ENCODE measurements around the gene ANAPC2. TPM values are rescaled to one million over a fixed set of nuclear protein-coding genes. Genes with fewer than 3 reads are reported as not detected.

ANAPC2 gene
- polyA plus RNA-seq, 10 donors = 21.2 to 36.5 (median 29.2) TPM

GRCh38 chr9:137129456-137130175 is 58.7 kb downstream of the ANAPC2 start:
- peak; percentile 83 to 95 (median 90) for DNase-seq

DNA sequence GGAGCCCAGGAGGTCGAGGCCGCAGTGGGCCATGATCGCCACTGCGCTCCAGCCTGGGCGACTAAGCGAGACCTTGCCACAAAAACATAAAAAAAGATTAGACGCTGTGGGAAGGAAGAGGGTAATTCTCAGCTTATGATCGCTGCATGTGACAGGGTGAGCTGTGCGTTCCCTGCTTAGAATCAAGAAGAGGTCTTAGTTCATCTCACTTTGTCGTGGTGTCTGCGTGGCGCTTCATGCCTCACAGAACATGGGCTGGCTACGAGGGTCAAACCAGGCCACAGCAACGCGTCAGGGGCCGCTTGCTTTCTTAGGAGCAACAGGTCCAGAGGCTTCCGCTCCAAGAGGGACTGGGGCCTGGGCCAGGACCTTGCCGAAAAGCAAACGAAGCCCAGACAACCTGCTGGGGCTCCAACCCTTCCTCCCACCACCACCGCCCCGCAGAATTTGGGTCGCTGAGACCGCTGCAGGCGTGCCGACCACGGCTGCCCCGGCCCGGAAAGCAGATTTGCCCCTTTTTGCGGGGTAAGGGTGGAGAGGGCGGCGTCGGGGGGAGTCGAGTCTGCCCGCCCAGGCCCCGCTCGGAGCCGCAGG is 59.4 kb downstream of the ANAPC2 start:
- no peak for DNase-seq

DNA sequence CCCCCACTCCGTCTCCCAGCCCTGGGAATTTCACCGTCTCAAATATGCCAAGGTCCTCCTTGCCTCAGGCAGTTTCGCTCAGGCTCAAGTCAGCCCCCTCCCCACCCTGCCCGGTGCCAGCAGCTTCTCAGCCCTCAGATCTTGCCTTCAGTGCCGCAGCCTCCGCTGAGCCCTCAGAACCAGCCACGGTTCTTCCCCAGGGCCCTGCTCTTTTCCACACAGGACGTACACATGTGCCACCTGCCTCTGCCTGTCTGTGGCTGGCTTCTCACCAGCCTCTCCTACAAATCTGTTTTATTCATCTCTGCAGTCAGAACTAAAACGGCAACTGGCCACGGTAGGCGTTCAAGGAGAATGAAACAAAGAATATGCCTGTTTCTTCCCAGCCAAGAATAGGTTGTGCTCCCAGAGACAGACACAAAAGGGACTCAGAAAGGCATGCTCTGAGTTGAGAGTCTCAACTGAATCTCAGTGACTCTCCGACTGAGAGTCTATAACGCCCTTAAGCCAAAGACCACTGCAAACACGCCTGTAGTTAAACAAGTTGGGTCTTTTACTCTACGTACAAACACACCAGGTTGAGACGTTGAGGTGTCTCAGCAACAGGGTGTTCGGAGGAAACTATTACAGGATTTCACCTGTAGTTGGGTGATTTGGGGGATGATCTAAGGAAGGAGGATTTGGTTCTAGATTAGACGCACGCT is 60.0 kb downstream of the ANAPC2 start:
- DNase-seq = no peak

GRCh38 chr9:137127301-137128157 is 60.8 kb downstream of the ANAPC2 start:
- DNase-seq = no peak

DNA sequence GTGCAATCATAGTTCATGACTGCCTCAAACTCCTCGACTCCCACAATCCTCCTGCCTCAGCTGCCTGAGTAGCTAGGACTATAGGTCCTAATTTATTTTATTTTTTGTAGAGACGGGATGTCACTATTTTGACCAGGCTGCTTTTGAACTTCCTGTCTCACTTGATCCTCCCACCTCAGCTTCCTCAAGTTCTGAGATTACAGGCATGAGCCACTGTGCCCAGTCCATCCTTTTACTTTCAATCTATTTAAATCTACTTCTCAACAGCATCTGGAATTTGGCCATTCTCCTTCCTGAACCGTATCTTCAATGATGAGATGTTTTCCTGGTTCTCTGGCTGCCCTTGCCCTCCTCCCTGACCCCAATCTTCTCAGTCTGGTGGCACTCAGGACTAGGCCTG is 61.6 kb downstream of the ANAPC2 start:
- DNase-seq = no peak

Other genes with a start within 250 kb of the ANAPC2 start
- gene FBXW5, start 243.8 kb downstream of the ANAPC2 start, polyA plus RNA-seq (ENCODE audit: insufficient read length in 10 of 10) = 10 to 100 TPM; 27.4 to 47.9 (median 34.4) TPM
- 1 to 10 TPM in 1 of 10 donors, under 1 TPM in 8, not detected in 1; 0.29 to 1.0 (median 0.51) TPM for gene C8G, start 243.3 kb downstream of the ANAPC2 start, polyA plus RNA-seq (ENCODE audit: insufficient read length in 10 of 10)
- gene LCN12, start 236.3 kb downstream of the ANAPC2 start, polyA plus RNA-seq (ENCODE audit: insufficient read length in 10 of 10) = 1 to 10 TPM in 3 of 10 donors, under 1 TPM in 7; 0.25 to 1.2 (median 0.68) TPM
- 10 to 100 TPM in 8 of 10 donors, 1 to 10 TPM in 2; 2.3 to 36.3 (median 17.1) TPM for gene PTGDS, start 211.1 kb downstream of the ANAPC2 start, polyA plus RNA-seq (ENCODE audit: insufficient read length in 10 of 10)
- 1 to 10 TPM in 3 of 10 donors, under 1 TPM in 7; 0.14 to 1.1 (median 0.66) TPM for gene LCNL1, start 205.6 kb downstream of the ANAPC2 start, polyA plus RNA-seq (ENCODE audit: insufficient read length in 10 of 10)
- gene PAXX, start 196.1 kb downstream of the ANAPC2 start, polyA plus RNA-seq (ENCODE audit: insufficient read length in 10 of 10) = 10 to 100 TPM; 11.8 to 28.5 (median 21.6) TPM
- gene CLIC3, start 192.0 kb downstream of the ANAPC2 start, polyA plus RNA-seq (ENCODE audit: insufficient read length in 10 of 10) = 1 to 10 TPM in 2 of 10 donors, under 1 TPM in 6, not detected in 2; 0.28 to 4.7 (median 0.54) TPM
- 10 to 100 TPM; 11.5 to 18.7 (median 16.7) TPM for gene ABCA2, start 160.3 kb downstream of the ANAPC2 start, polyA plus RNA-seq (ENCODE audit: insufficient read length in 10 of 10)
- gene FUT7, start 156.5 kb downstream of the ANAPC2 start, polyA plus RNA-seq (ENCODE audit: insufficient read length in 10 of 10) = under 1 TPM in 4 of 10 donors, not detected in 6; 0.10 to 0.48 (median 0.12) TPM
- gene NPDC1, start 142.4 kb downstream of the ANAPC2 start, polyA plus RNA-seq (ENCODE audit: insufficient read length in 10 of 10) = 10 to 100 TPM; 28.5 to 53.0 (median 38.4) TPM
- gene ENTPD2, start 134.5 kb downstream of the ANAPC2 start, polyA plus RNA-seq (ENCODE audit: insufficient read length in 10 of 10) = 10 to 100 TPM in 6 of 10 donors, 1 to 10 TPM in 4; 7.5 to 16.5 (median 12.1) TPM
- gene SAPCD2, start 118.0 kb downstream of the ANAPC2 start, polyA plus RNA-seq (ENCODE audit: insufficient read length in 10 of 10) = 1 to 10 TPM; 1.9 to 7.1 (median 3.9) TPM
- 1 to 10 TPM; 1.5 to 3.0 (median 2.0) TPM for gene UAP1L1, start 111.0 kb downstream of the ANAPC2 start, polyA plus RNA-seq (ENCODE audit: insufficient read length in 10 of 10)
- gene MAN1B1, start 101.6 kb downstream of the ANAPC2 start, polyA plus RNA-seq (ENCODE audit: insufficient read length in 10 of 10) = 10 to 100 TPM; 31.3 to 54.4 (median 41.1) TPM
- 10 to 100 TPM; 21.9 to 43.1 (median 28.8) TPM for gene DPP7, start 73.8 kb downstream of the ANAPC2 start, polyA plus RNA-seq (ENCODE audit: insufficient read length in 10 of 10)
- under 1 TPM in 2 of 10 donors, not detected in 8; 0.07 TPM for gene GRIN1, start 49.4 kb downstream of the ANAPC2 start, polyA plus RNA-seq (ENCODE audit: insufficient read length in 10 of 10)
- not detected for gene LRRC26, start 18.5 kb downstream of the ANAPC2 start, polyA plus RNA-seq (ENCODE audit: insufficient read length in 10 of 10)
- gene TMEM210, start 16.5 kb downstream of the ANAPC2 start, polyA plus RNA-seq (ENCODE audit: insufficient read length in 10 of 10) = not detected
- 10 to 100 TPM; 38.2 to 72.0 (median 49.6) TPM for gene SSNA1, start 116 bp upstream of the ANAPC2 start, polyA plus RNA-seq (ENCODE audit: insufficient read length in 10 of 10)
- 10 to 100 TPM in 2 of 10 donors, 1 to 10 TPM in 8; 5.8 to 10.9 (median 7.8) TPM for gene TPRN, start 12.2 kb upstream of the ANAPC2 start, polyA plus RNA-seq (ENCODE audit: insufficient read length in 10 of 10)
- gene TMEM203, start 17.1 kb upstream of the ANAPC2 start, polyA plus RNA-seq (ENCODE audit: insufficient read length in 10 of 10) = 10 to 100 TPM; 30.3 to 36.7 (median 32.2) TPM
- 10 to 100 TPM in 1 of 10 donors, 1 to 10 TPM in 9; 3.8 to 10.6 (median 6.9) TPM for gene NDOR1, start 17.1 kb upstream of the ANAPC2 start, polyA plus RNA-seq (ENCODE audit: insufficient read length in 10 of 10)
- gene RNF208, start 33.7 kb upstream of the ANAPC2 start, polyA plus RNA-seq (ENCODE audit: insufficient read length in 10 of 10) = 1 to 10 TPM; 1.8 to 4.5 (median 2.4) TPM
- gene CYSRT1, start 36.6 kb upstream of the ANAPC2 start, polyA plus RNA-seq (ENCODE audit: insufficient read length in 10 of 10) = 1 to 10 TPM in 9 of 10 donors, under 1 TPM in 1; 0.93 to 3.3 (median 2.0) TPM
- gene RNF224, start 38.9 kb upstream of the ANAPC2 start, polyA plus RNA-seq (ENCODE audit: insufficient read length in 10 of 10) = 1 to 10 TPM in 7 of 10 donors, under 1 TPM in 3; 0.80 to 3.4 (median 1.5) TPM
- 1 to 10 TPM in 5 of 10 donors, under 1 TPM in 5; 0.29 to 2.0 (median 0.89) TPM for gene SLC34A3, start 42.3 kb upstream of the ANAPC2 start, polyA plus RNA-seq (ENCODE audit: insufficient read length in 10 of 10)
- gene TUBB4B, start 52.7 kb upstream of the ANAPC2 start, polyA plus RNA-seq (ENCODE audit: insufficient read length in 10 of 10) = 100 to 1,000 TPM; 125 to 258 (median 160) TPM
- under 1 TPM in 7 of 10 donors, not detected in 3; 0.16 to 0.62 (median 0.32) TPM for gene STPG3, start 62.7 kb upstream of the ANAPC2 start, polyA plus RNA-seq (ENCODE audit: insufficient read length in 10 of 10)
- gene NELFB, start 66.8 kb upstream of the ANAPC2 start, polyA plus RNA-seq (ENCODE audit: insufficient read length in 10 of 10) = 10 to 100 TPM; 39.3 to 55.4 (median 45.0) TPM
- gene TOR4A, start 89.2 kb upstream of the ANAPC2 start, polyA plus RNA-seq (ENCODE audit: insufficient read length in 10 of 10) = 1 to 10 TPM; 3.9 to 7.8 (median 5.6) TPM
- gene NRARP, start 113.7 kb upstream of the ANAPC2 start, polyA plus RNA-seq (ENCODE audit: insufficient read length in 10 of 10) = 1 to 10 TPM; 2.9 to 7.5 (median 4.8) TPM
- 10 to 100 TPM in 3 of 10 donors, 1 to 10 TPM in 7; 8.2 to 14.1 (median 9.3) TPM for gene EXD3, start 234.6 kb upstream of the ANAPC2 start, polyA plus RNA-seq (ENCODE audit: insufficient read length in 10 of 10)
- 1 to 10 TPM; 1.1 to 2.6 (median 1.9) TPM for gene NOXA1, start 234.8 kb upstream of the ANAPC2 start, polyA plus RNA-seq (ENCODE audit: insufficient read length in 10 of 10)

Data from muscle of back (tissue), 11 donors.